ENCODE results near the gene SYT5. TPM values are rescaled to one million over a fixed set of nuclear protein-coding genes. Genes with fewer than 3 reads are reported as not detected.
A peak's percentile ranks its signal among the peaks of the same experiment; 100 is the strongest.
"Not testable (repeated sequence)": the region's sequence is repeated elsewhere in the genome, so short reads cannot be mapped to it uniquely, and the experiment has no call there.

Gene SYT5
- total RNA-seq = not detected
- long read RNA-seq = 0 reads

DNA sequence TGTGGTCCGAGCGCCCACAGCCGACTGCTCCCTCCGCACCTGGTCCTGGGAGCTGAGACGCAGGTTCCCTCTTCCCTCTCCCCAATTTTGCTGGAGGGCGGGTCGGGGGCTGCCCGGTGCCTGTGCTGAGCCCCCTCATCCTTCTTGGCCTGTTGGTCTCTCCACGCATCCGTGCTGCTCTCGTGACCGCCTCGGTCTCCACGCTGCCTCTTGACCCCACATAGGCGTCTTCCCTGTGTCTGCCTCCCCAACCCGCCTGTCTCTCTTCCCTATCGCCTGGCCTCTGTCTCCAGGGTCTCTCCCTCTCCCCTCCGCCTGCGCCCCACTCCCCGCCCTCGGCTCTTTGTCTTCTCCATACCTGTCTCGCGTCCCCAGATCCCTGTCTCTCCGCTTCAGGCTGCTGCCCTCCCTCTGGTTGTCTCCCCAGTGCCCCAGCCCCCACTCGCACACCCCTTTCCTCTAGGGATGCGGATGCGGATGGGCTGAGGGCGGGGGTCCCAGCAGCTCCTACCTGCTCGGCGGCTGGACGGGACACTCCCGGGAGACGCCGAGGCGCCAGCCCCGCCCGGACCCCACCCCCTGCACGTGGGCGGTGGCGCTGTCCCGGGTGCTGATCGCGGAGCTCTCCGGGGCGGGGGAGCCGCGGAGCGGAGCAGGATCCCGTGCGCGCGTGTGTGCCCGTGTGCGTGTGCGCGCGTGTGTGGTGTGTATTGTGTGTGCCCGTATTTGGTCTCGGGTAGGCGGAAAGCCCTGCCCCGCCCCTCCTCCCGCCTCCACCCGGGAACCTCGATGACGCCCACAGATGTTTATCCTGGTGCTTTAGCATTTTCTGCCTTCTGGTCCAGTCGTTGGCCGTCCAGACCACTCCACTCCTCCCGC, at the start of gene SYT5:
Gene SYT5 (minus strand): TSS at position 684 of the 879 bp plus-strand sequence. CDS start 1,248 bp downstream, outside the sequence.
- peak; percentile 87 for ATAC-seq (ENCODE audit: poor library complexity)

GRCh38 chr19:55229789-55230182, 49.7 kb upstream of the SYT5 start:
- no peak for DNase-seq
- intact Hi-C loops (cut with DNase I) = no loop called here
- no peak for ATAC-seq (ENCODE audit: poor library complexity)

More for the DNA sequence above, at the start of gene SYT5:
- no peak for DNase-seq
- intact Hi-C loops (cut with DNase I) = no loop called here

- ATAC-seq (ENCODE audit: poor library complexity) (no peak), DNase-seq (no peak)
- intact Hi-C loops (cut with DNase I) = no loop called here
Measured at GRCh38 chr19:55229145-55229788, 49.2 kb upstream of the SYT5 start.

- intact Hi-C loops (cut with DNase I) = no loop called here
- DNase-seq (no peak), ATAC-seq (ENCODE audit: poor library complexity) (peak; percentile 9)
Measured at GRCh38 chr19:55228403-55229031, 48.4 kb upstream of the SYT5 start, which contains the start of gene TMEM86B. Gene TMEM86B, minus strand, starts transcription at chr19:55228763. Its CDS starts 22 bp downstream, at chr19:55228741.

- DNase-seq = peak; percentile 70
- intact Hi-C loops (cut with DNase I) = no loop called here
- peak; percentile 80 for ATAC-seq (ENCODE audit: poor library complexity)
Measured at GRCh38 chr19:55228015-55228391, 47.9 kb upstream of the SYT5 start.

GRCh38 chr19:55227241-55228014, 47.3 kb upstream of the SYT5 start:
- ATAC-seq (ENCODE audit: poor library complexity) (peak; percentile 24), DNase-seq (no peak)
- intact Hi-C loops (cut with DNase I) = no loop called here

GRCh38 chr19:55226788-55227187, 46.7 kb upstream of the SYT5 start:
- ATAC-seq (ENCODE audit: poor library complexity) (no peak), DNase-seq (no peak)
- intact Hi-C loops (cut with DNase I) = no loop called here

GRCh38 chr19:55226273-55226672, 46.2 kb upstream of the SYT5 start:
- no peak for ATAC-seq (ENCODE audit: poor library complexity)
- intact Hi-C loops (cut with DNase I) = no loop called here

DNA sequence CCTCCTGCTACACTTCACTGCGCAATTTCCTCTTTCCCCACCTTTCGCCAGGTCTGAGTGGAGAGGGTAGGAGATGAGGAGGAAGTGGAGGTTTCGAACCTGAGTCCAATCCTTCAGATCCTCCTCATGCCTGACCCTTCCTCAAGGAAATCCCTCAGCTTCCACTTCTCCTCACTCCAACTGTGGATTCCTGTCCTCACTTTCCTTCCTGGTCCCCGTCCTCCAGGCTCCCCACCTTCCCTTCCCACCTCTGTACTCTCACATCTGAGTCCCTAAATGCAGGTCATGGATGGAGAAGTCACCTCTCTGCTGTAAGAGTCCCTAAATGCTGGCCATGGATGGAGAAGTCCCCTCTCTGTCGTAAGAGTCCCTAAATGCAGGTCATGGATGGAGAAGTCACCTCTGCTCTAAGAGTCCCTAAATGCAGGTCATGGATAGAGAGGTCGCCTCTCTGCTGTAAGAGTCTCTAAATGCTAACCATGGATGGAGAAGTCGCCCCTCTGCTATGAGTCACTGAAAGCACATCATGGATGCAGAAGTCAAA, 45.4 kb upstream of the SYT5 start:
- no peak for ATAC-seq (ENCODE audit: poor library complexity)
- intact Hi-C loops (cut with DNase I) = no loop called here
- DNase-seq = no peak

More at GRCh38 chr19:55226273-55226672, 46.2 kb upstream of the SYT5 start:
- DNase-seq = no peak

DNA sequence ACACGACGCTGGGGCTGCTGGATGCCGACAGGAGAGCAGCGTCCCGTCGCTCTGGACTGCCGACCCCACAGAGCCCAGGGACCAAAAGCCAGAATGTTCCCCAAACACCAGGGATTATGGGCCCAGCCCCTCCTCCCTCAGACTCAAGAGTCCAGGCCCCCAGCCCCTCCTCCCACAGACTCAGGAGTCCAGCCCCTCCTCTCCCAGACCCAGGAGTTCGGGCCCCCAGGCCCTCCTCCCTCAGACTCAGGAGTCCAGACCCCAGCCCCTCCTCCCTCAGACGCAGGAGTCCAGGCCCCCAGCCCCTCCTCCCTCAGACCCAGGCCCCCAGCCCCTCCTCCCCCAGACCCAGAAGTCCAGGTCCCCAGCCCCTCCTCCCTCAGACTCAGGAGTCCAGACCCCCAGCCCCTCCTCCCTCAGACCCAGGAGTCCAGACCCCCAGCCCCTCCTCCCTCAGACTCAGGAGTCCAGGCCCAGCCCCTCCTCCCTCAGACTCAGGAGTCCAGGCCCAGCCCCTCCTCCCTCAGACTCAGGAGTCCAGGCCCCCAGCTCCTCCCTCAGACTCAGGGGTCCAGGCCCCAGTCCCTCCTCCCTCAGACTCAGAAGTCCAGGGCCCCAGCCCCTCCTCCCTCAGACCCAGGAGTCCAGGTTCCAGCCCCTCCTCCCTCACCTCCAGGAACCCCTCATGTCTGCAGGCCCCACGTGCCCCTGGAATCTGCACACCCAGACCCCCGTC, 44.8 kb upstream of the SYT5 start:
- intact Hi-C loops (cut with DNase I); DNase-seq; ATAC-seq (ENCODE audit: poor library complexity): not testable (repeated sequence)

DNA sequence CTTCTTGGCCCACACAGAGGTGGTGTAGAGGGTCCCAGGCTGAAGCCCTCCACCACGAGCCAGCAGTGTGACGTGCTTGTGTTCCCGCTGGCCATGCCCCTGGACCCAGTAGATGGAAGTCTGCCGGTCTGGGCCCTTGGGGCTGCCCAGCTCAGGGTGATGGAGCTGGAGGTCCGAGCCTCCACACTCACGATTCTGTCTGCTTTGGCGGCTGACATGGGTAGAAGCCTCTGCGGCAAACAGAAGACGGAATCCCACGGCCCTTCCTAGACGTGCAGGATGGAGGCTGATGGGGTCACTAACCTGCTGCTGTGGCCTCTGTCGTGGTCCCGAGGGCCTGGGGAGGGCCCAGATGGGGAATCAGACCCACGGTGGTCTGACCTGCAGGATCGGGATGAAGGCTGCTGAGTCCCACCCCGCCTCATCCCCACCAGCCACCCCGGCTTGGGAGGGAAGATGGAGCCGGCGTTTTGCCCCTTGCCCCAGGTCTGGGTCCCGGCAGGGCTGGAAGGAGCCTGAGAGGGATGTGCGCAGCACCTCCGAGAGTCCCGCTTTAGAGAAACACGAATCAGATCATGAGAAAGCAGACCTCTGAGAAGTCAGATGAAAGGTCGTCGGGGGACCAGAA, 44.1 kb upstream of the SYT5 start:
- ATAC-seq (ENCODE audit: poor library complexity) (no peak), DNase-seq (no peak)
- intact Hi-C loops (cut with DNase I) = no loop called here

GRCh38 chr19:55223291-55224037, 43.4 kb upstream of the SYT5 start:
- intact Hi-C loops (cut with DNase I) = no loop called here
- ATAC-seq (ENCODE audit: poor library complexity) (no peak), DNase-seq (no peak)

- DNase-seq (no peak), ATAC-seq (ENCODE audit: poor library complexity) (no peak)
- intact Hi-C loops (cut with DNase I) = no loop called here
Measured at GRCh38 chr19:55220525-55220924, 40.4 kb upstream of the SYT5 start.

DNA sequence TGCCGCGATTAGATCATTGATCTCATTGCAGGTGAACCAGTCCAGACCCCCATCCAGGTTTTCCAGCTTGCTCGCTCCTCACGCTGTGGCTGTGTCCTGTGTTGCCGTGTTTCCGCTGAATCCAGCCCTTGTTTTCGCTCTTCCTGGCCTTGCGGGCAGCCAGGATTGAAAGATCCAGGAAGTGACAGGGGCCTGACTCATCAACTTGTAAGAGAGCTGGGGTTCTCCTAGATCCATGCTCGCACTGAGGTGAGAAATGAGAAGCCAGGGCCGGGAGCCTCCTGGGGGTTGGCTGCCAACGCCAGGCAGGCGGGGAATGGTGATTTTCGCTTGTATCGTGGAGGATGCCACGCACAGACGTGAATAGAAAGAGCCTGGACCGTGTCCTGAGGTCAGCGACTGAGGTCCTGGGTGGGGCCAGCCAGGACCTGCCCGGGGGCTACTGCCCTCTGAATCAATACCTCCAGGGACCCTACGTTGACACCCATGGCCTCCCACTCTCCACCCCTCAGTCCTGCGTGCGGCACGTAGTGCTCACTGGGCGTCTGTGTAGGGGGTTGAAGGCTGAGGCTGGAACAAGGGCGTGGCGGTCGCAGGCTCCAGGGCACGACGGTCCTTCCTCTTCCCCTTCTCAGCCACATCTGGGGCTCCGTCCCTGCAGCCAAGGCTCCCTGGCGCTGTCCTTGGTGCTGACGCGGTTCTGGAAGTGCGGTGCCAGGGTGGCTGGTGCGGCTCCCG, 36.5 kb upstream of the SYT5 start:
- peak; percentile 89 for DNase-seq
- peak; percentile 92 for ATAC-seq (ENCODE audit: poor library complexity)
- intact Hi-C loops (cut with DNase I) = no loop called here

DNA sequence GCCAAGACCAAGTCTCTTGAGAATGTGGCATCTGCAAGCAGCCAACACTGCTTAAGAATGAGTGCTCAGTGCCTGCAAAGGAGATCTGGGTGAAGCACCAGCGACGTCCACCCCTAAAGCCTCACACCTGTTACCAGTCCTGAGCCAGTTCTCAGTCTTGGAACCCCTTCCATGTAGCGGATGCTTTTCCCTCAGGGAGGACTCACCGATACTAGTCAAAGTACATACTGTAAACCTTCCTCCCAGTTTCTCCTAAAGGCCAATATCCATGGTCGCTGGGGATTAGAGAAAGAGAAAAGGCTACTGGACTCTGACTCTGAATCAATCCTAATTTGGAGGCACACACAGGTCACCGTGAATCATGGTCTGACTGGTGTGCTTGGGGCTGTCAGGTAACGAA, 33.5 kb upstream of the SYT5 start:
- DNase-seq (no peak), ATAC-seq (ENCODE audit: poor library complexity) (no peak)

GRCh38 chr19:55212447-55212846, 32.4 kb upstream of the SYT5 start:
- intact Hi-C loops (cut with DNase I) = no loop called here
- DNase-seq = no peak
- no peak for ATAC-seq (ENCODE audit: poor library complexity)

More for the DNA sequence above, 33.5 kb upstream of the SYT5 start:
- intact Hi-C loops (cut with DNase I) = no loop called here
